Cardiac ventricle fibroblast (primary cell): ENCODE measurements around the gene ADSS1. TPM values are rescaled to one million over a fixed set of nuclear protein-coding genes. Genes with fewer than 3 reads are reported as not detected.

Experiments used
- total RNA-seq: library from RNA; depleted of rRNA; stranded (reverse); fragments of >200 nt; gene quantifications from 2 replicates; pipeline ENCODE4 v1.2.3, GENCODE V29; 2015

The ADSS1 gene
- total RNA-seq = 7.1 and 9.4 TPM in 2 replicates

GRCh38 chr14:104723651-104724406, at the start of gene ADSS1:
TSS of gene ADSS1 (plus strand) at chr14:104724229. CDS start at chr14:104724271, 42 bp downstream.

DNA sequence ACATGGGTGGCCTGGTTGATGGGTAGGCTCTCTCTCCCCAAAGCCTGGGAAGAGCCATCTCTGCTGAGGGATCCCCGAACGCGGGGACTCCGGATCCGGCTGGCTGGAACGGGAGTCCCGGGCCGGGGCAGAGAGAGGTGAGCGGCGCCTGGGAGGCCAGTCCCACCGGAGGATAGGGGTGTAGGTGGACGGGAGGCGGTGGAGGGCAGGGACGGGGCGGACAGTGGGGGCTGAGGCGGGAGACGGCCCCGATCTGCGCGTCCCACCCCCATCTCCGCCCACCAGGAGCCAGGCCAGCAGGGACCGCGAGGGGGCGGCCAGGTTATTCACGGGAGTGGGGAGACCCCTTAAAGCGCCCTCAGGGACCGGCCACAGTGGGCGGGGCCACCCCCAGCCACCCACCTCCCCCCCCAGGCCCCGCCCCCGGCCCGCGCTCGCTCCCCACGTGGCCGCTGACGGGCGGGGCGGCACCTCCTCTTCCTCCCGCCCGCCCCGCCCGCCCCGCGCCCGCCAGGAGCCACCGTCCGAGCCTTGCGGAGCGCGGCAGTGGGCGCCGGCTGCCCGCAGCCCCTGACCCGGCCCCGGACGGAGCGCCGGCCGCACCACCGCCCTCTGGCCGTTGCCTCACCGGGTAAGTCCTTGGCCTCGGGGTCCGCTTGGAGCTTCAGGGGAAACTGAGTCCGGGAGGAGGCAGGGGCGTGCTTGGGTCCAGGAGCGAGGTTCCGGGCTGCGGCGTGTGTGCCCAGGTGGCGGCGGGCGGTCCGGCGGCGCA, 34.7 kb upstream of the ADSS1 start, which contains the start of gene INF2:
INF2 (plus strand) TSS at position 510 of the 772 bp plus-strand sequence. CDS start 11,748 bp downstream, outside the sequence.

DNA sequence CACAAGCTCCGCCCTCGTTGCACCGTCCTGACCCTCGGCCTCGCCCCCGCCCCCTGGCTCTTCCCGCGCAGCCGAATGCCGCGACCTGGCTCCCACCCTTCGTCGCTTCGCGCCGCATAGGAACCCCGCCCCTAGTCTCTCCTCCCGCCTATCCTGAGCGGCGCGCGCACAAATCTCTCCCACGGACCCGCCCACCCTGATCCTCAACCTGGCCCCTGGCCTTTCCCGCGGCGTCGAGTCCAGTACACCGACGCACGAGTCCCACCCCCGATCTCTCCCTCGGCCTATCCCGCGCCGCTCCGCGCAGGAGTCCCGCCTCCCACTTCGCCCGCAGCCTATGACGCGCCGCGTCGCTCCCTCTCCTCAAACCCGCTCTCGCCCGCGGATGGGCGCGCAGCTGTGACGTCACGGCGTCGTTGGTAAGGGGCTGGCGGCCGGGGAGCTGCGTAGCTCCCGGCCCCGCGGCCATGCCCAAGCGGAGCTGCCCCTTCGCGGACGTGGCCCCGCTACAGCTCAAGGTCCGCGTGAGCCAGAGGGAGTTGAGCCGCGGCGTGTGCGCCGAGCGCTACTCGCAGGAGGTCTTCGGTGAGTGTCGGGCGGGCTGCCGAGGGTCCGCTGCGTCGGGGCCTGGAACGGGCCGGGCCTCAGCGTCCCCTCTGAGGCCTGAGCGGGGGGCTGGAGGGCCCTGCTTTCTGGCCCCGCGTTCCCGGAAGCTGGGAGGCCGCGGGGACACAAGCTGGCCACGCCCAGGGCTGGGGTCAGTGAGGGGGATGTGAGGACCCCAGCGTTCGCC, 28.9 kb downstream of the ADSS1 start, which contains the start of gene SIVA1:
SIVA1 (plus strand) TSS at position 413 of the 793 bp plus-strand sequence; CDS start at position 468, 55 bp downstream.

DNA sequence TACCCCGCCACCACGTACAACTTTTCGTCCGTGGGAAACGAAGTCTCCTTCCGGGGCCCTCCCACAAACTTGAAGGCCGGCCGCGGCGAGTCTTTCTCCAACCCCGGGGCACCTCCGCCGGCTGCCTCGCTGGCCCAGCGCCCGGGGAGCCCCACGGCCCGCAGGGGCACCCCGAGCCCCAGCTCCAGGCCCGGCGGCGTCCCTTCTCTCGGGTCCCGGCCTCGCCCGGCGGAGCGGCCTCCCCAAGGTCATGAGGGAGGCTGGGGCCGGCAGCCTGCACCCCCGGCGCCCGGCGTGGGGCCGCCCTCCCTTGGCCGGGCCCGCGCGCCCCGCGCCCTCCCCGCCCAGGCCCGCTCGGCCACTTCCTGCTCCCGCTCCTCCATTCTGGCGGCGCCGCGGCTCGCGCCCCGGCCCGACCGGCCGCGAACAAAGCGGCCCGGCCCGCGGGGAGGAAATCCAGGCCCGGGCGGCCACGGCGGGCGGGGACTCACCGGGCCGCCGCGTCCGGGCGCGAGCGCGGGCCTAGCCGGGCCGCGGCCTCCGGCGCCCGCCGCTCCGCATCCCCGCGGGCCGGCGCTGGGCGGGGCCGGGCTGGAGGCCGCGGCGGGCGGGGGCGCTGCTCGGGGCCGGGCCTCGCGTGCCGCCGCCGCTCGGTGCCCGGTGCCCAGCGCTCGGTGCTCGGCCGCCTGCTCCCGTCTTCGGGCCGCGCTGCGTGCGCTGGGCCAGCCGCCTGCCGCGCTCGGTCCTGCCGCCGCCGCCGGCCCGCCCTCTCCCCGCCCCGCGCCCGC, 71.2 kb downstream of the ADSS1 start, which contains the start of gene AKT1:
AKT1 (minus strand) TSS at position 756 of the 788 bp plus-strand sequence. CDS start 3,105 bp downstream, outside the sequence.

Other genes with a start within 250 kb of the ADSS1 start
- gene C14orf180, start 144.5 kb upstream of the ADSS1 start, total RNA-seq = not detected in 2 replicates
- not detected in 2 replicates for gene TMEM179, start 119.5 kb upstream of the ADSS1 start, total RNA-seq
- gene INF2, start 34.6 kb upstream of the ADSS1 start, total RNA-seq = 52.0 and 52.7 TPM in 2 replicates
- 174 and 204 TPM in 2 replicates for gene SIVA1, start 28.9 kb downstream of the ADSS1 start, total RNA-seq
- 79.4 and 83.0 TPM in 2 replicates for gene AKT1, start 71.5 kb downstream of the ADSS1 start, total RNA-seq
- 2.2 and 3.1 TPM in 2 replicates for gene ZBTB42, start 76.9 kb downstream of the ADSS1 start, total RNA-seq
- 10.3 and 12.1 TPM in 2 replicates for gene CEP170B, start 141.0 kb downstream of the ADSS1 start, total RNA-seq
- gene PLD4, start 200.7 kb downstream of the ADSS1 start, total RNA-seq = 0.05 TPM in 1 of 2 replicates, not detected in the other